SK-N-SH (cell line): ENCODE results near the gene PIR. TPM values are rescaled to one million over a fixed set of nuclear protein-coding genes. Genes with fewer than 3 reads are reported as not detected.

Source experiments
- CTCF ChIA-PET: fragments of 300-600, 350-600 bp; formaldehyde crosslinking; extraction: SDS; loops from one replicate; lab custom pipeline; 2021; lab: Yijun Ruan, JAX
- POLR2A ChIA-PET: fragments of 350-600 bp; sonication (Branson Sonifier 250); formaldehyde crosslinking; extraction: SDS; loops from one replicate; lab custom pipeline; 2020; ENCODE audit warnings: antibody characterized with exemption, inconsistent platforms; lab: Yijun Ruan, JAX
- DNase-seq: peaks from one replicate; pipeline ENCODE4 v3.0.0; 2012
- H2AFZ ChIP-seq: fragments of 200-600 bp; sonication (generic); 2 replicates; pipeline ENCODE4 v1.8.1; 2016; ENCODE audit warnings: antibody characterized with exemption, mild to moderate bottlenecking, low read depth
- H3F3A ChIP-seq: fragments of 200-600 bp; sonication (generic); replicated peaks from 2 replicates; pipeline ENCODE3; 2016; ENCODE audit warnings: antibody characterized with exemption, mild to moderate bottlenecking; ENCODE audit not compliant: insufficient read depth
- H3K27ac ChIP-seq, 2 experiments: fragments of 200-500 bp in 1 of 2; fragments of 200-600 bp in 1 of 2; sonication (Bioruptor generic) in 1 of 2; sonication (generic), shearing (Covaris generic) in 1 of 2; 2 replicates each; pipeline versions ENCODE4 v1.5.1 to v1.6.1; 2014 to 2016; ENCODE audit warnings: low read depth in 2 of 2, inconsistent platforms in 1 of 2, low read length in 1 of 2, mild to moderate bottlenecking in 1 of 2, mixed read lengths in 1 of 2
- H3K27me3 ChIP-seq: fragments of 200-600 bp; sonication (generic), shearing (Covaris generic); 2 replicates; pipeline ENCODE4 v1.6.1; 2016; ENCODE audit warnings: mixed run types; ENCODE audit not compliant: insufficient read depth
- H3K36me3 ChIP-seq, 2 experiments: fragments of 200-500 bp in 1 of 2; fragments of 200-600 bp in 1 of 2; sonication (Bioruptor generic) in 1 of 2; sonication (generic) in 1 of 2; replicated peaks in 1 of 2; 2 replicates each; pipeline versions ENCODE3 to v1.5.1; 2014 to 2016; ENCODE audit warnings: low read length in 1 of 2, mild to moderate bottlenecking in 1 of 2; ENCODE audit not compliant: insufficient read depth in 2 of 2, control insufficient read depth in 1 of 2
- H3K4me1 ChIP-seq, 2 experiments: fragments of 200-500 bp in 1 of 2; fragments of 200-600 bp in 1 of 2; sonication (Bioruptor generic) in 1 of 2; sonication (generic), shearing (Covaris generic) in 1 of 2; 2 replicates each; pipeline versions ENCODE4 v1.5.1 to v1.6.1; 2014 to 2016; ENCODE audit warnings: low read depth in 1 of 2, low read length in 1 of 2, mixed run types in 1 of 2; ENCODE audit not compliant: insufficient read depth in 2 of 2, control insufficient read depth in 1 of 2
- H3K4me2 ChIP-seq: fragments of 200-600 bp; sonication (generic), shearing (Covaris generic); 2 replicates; pipeline ENCODE4 v1.6.1; 2017; ENCODE audit warnings: mixed run types
- H3K4me3 ChIP-seq, 2 experiments: fragments of 200-500 bp in 1 of 2; fragments of 200-600 bp in 1 of 2; sonication (Bioruptor generic) in 1 of 2; sonication (generic), shearing (Covaris generic) in 1 of 2; 2 replicates each; pipeline versions ENCODE4 v1.5.1 to v1.8.1; 2014 to 2016; ENCODE audit warnings: low read depth in 2 of 2, inconsistent platforms in 1 of 2, low read length in 1 of 2, mild to moderate bottlenecking in 1 of 2, mixed read lengths in 1 of 2, moderate library complexity in 1 of 2
- H3K79me2 ChIP-seq: fragments of 200-600 bp; sonication (generic); 2 replicates; pipeline ENCODE4 v1.8.1; 2017; ENCODE audit warnings: mild to moderate bottlenecking; ENCODE audit not compliant: insufficient read depth
- H3K9ac ChIP-seq: fragments of 200-600 bp; sonication (generic); 2 replicates; pipeline ENCODE4 v1.6.1; 2017; ENCODE audit warnings: mixed run types
- H3K9me2 ChIP-seq: fragments of 200-600 bp; sonication (generic); 2 replicates; pipeline ENCODE4 v1.6.1; 2017; ENCODE audit warnings: mixed run types
- H3K9me3 ChIP-seq: fragments of 200-600 bp; sonication (generic); 2 replicates; pipeline ENCODE4 v1.6.1; 2017; ENCODE audit warnings: mixed run types, mild to moderate bottlenecking, moderate library complexity
- H4K20me1 ChIP-seq: fragments of 200-600 bp; sonication (generic); 2 replicates; pipeline ENCODE4 v1.6.1; 2017; ENCODE audit warnings: mild to moderate bottlenecking, mixed run types; ENCODE audit not compliant: insufficient read depth
- EZH2phosphoT487 ChIP-seq: fragments of 200-600 bp; sonication (generic); IDR thresholded peaks from 2 replicates; pipeline ENCODE4 v1.6.1; 2017; ENCODE audit warnings: low read depth, mixed run types, mild to moderate bottlenecking, antibody characterized with exemption, moderate library complexity, borderline replicate concordance
- FOSL2 ChIP-seq: IDR thresholded peaks from 2 replicates; pipeline ENCODE4 v1.4.0; 2012; ENCODE audit warnings: low read depth, mild to moderate bottlenecking, moderate library complexity, borderline replicate concordance
- GATA2 ChIP-seq: sonication (generic); formaldehyde crosslinking; IDR thresholded peaks from 2 replicates; pipeline ENCODE4 v1.5.0; 2020; ENCODE audit warnings: mild to moderate bottlenecking, missing genetic modification reagents
- MEF2A ChIP-seq: IDR thresholded peaks from 2 replicates; pipeline ENCODE4 v1.4.0; 2012; ENCODE audit warnings: low read depth, borderline replicate concordance
- NFIC ChIP-seq: IDR thresholded peaks from 2 replicates; pipeline ENCODE4 v1.4.0; 2012; ENCODE audit warnings: borderline replicate concordance
- NRF1 ChIP-seq: IDR thresholded peaks from 2 replicates; pipeline ENCODE4 v1.6.1; 2012; ENCODE audit warnings: low read depth, mild to moderate bottlenecking, low read length
- RFX5 ChIP-seq: IDR thresholded peaks from 2 replicates; pipeline ENCODE4 v1.6.1; 2012; ENCODE audit warnings: mild to moderate bottlenecking, improper control_type of control experiment, low read length
- RXRA ChIP-seq: IDR thresholded peaks from 2 replicates; pipeline ENCODE4 v1.4.0; 2012; ENCODE audit warnings: low read depth, mild to moderate bottlenecking, borderline replicate concordance
- SIN3A ChIP-seq: IDR thresholded peaks from 2 replicates; pipeline ENCODE4 v1.6.1; 2012; ENCODE audit warnings: low read depth, mild to moderate bottlenecking, low read length, moderate library complexity, borderline replicate concordance
- SMC3 ChIP-seq: IDR thresholded peaks from 2 replicates; pipeline ENCODE4 v1.6.1; 2012; ENCODE audit warnings: low read depth, low read length, improper control_type of control experiment
- TCF12 ChIP-seq: IDR thresholded peaks from 2 replicates; pipeline ENCODE4 v1.4.0; 2012
- TEAD4 ChIP-seq: IDR thresholded peaks from 2 replicates; pipeline ENCODE4 v1.4.0; 2012; ENCODE audit warnings: mild to moderate bottlenecking, borderline replicate concordance; ENCODE audit not compliant: insufficient read depth
- YY1 ChIP-seq: IDR thresholded peaks from 2 replicates; pipeline ENCODE4 v1.4.0; 2012; ENCODE audit warnings: low read depth, mild to moderate bottlenecking
- WGBS: methylation state at CpG from one replicate; pipeline ENCODE4 v1.1.6; 2017; ENCODE audit warnings: low lambda C conversion rate; 5-methylcytosine and 5-hydroxymethylcytosine counted together
- polyA plus RNA-seq, 3 experiments: library from polyadenylated mRNA; depleted of rRNA; stranded (reverse); fragments of >200 nt; gene quantifications; 2 replicates each; pipeline ENCODE4 v1.2.3, GENCODE V29; 2012
- TF ChIP-seq, protein P1 (sequence below): IDR thresholded peaks from 2 replicates; pipeline ENCODE4; 2012
- TF ChIP-seq, protein P2 (sequence below): IDR thresholded peaks from 2 replicates; pipeline ENCODE4 v1.4.0; 2012; ENCODE audit warnings: low read depth, borderline replicate concordance
- TF ChIP-seq, protein P3 (sequence below): IDR thresholded peaks from 2 replicates; pipeline ENCODE4 v1.4.0; 2012; ENCODE audit warnings: low read depth
- TF ChIP-seq, protein P4 (sequence below): fragments of 200-600 bp; sonication (generic); IDR thresholded peaks from 2 replicates; pipeline ENCODE4 v1.6.1; 2017; ENCODE audit warnings: antibody characterized with exemption, mild to moderate bottlenecking, moderate library complexity

Gene PIR
- polyA plus RNA-seq, 1 of the 3 experiments (the other 2 are of a cell fraction): 12.3 TPM

DNA sequence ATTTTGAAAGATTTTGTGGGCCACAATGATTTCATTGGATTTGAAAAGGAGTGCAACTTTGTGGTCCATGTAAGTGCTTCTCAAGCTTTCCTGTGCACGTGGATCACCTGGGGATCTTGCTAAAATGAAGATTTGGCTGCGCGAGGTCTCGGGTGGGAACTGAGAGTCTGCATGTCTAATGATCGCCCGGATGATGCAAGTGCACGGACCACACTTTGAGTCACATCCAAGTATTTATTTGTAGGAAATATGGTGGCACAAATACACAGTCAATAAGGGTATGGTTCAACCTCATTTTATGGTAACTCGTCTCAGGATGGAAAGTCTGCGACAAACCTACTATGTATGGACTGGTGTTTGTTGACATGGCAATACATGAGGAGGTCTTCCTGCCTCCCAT, 8.4 kb upstream of the PIR start:
- Histone ChIP-seq H3K27me3 (peaks cover 39% of the 10 kb centered on the region; the same call in 1 of the 2 replicates), H3K4me1 (no peaks in the 10 kb centered on the region), H3K79me2 (no peaks in the 10 kb centered on the region), H3K4me2 (no peak overlapping the region), H3K27ac (no peak overlapping the region), H2AFZ (no peak overlapping the region), H3K4me3 (no peak overlapping the region), H3K9ac (no peak overlapping the region), H4K20me1 (no peaks in the 10 kb centered on the region), H3K9me2 (no peaks in the 10 kb centered on the region), H3F3A (no peaks in the 10 kb centered on the region), H3K9me3 (no peaks in the 10 kb centered on the region), H3K36me3 (no peaks in the 10 kb centered on the region)
- ChIA-PET POLR2A (no interaction called here), CTCF (no interaction called here)
- TF ChIP-seq RFX5: no peak
- no peak for TF ChIP-seq TCF12
- TF ChIP-seq FOSL2: no peak
- TF ChIP-seq, protein P1, sequence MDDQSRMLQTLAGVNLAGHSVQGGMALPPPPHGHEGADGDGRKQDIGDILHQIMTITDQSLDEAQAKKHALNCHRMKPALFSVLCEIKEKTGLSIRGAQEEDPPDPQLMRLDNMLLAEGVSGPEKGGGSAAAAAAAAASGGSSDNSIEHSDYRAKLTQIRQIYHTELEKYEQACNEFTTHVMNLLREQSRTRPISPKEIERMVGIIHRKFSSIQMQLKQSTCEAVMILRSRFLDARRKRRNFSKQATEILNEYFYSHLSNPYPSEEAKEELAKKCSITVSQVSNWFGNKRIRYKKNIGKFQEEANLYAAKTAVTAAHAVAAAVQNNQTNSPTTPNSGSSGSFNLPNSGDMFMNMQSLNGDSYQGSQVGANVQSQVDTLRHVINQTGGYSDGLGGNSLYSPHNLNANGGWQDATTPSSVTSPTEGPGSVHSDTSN: no peak
- TF ChIP-seq NRF1: no peak
- TF ChIP-seq RXRA: no peak
- TF ChIP-seq SIN3A: no peak
- TF ChIP-seq EZH2phosphoT487: no peak
- TF ChIP-seq NFIC: no peak
- TF ChIP-seq YY1: no peak
- no peak for TF ChIP-seq MEF2A
- TF ChIP-seq, protein P2, sequence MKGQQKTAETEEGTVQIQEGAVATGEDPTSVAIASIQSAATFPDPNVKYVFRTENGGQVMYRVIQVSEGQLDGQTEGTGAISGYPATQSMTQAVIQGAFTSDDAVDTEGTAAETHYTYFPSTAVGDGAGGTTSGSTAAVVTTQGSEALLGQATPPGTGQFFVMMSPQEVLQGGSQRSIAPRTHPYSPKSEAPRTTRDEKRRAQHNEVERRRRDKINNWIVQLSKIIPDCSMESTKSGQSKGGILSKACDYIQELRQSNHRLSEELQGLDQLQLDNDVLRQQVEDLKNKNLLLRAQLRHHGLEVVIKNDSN: no peak
- TF ChIP-seq, protein P3, sequence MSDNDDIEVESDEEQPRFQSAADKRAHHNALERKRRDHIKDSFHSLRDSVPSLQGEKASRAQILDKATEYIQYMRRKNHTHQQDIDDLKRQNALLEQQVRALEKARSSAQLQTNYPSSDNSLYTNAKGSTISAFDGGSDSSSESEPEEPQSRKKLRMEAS: no peak
- no peak for TF ChIP-seq SMC3
- TF ChIP-seq, protein P4, sequence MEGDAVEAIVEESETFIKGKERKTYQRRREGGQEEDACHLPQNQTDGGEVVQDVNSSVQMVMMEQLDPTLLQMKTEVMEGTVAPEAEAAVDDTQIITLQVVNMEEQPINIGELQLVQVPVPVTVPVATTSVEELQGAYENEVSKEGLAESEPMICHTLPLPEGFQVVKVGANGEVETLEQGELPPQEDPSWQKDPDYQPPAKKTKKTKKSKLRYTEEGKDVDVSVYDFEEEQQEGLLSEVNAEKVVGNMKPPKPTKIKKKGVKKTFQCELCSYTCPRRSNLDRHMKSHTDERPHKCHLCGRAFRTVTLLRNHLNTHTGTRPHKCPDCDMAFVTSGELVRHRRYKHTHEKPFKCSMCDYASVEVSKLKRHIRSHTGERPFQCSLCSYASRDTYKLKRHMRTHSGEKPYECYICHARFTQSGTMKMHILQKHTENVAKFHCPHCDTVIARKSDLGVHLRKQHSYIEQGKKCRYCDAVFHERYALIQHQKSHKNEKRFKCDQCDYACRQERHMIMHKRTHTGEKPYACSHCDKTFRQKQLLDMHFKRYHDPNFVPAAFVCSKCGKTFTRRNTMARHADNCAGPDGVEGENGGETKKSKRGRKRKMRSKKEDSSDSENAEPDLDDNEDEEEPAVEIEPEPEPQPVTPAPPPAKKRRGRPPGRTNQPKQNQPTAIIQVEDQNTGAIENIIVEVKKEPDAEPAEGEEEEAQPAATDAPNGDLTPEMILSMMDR: no peak
- no peak for TF ChIP-seq GATA2
- no peak for TF ChIP-seq TEAD4
- no peak for DNase-seq
- WGBS: 48% methylated on average over 9 of the region's 9 CpGs
